ENCODE results near the gene RANBP3. TPM values are rescaled to one million over a fixed set of nuclear protein-coding genes. Genes with fewer than 3 reads are reported as not detected.

The RANBP3 gene
- total and polyA plus RNA-seq, 2 experiments from 2014 or later: 40.2 to 98.3 TPM

DNA sequence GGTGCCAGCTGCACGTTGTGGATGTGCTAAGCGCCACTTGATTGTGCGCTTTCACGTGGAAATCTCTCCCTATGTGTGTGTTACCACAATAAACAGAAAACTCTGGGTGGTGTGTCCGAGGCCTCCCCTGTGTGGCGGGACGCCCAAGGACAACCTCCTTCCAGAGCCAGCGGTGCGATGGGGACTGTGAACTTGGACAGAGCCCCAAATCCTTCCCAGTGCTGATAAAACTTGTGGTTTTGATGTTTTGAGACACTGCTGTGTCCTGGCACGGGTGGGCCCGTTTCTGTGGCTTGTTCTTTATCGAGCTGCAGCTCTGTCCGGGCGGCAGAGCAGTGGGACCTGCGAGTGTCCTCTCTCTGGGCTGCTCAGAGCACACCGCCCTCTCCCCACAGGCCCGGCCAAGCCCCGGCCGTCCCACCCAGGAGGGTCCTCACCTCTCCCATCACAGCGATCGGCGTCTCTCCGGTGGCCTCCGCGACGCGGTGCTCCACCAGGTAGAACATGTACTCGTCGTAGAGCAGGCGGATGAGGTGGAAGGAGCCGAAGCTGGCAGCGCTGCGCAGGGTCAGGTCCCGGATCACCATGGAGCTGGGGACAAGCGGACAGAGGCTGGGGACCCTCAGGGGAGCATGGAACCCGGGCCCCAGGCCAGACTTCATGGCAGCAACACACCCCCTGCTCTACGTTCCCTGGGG, 18.8 kb upstream of the RANBP3 start:
- Histone ChIP-seq H3K4me2 (no peak overlapping the region), H3K27me3 (ENCODE audit: insufficient read depth) (no peaks in the 10 kb centered on the region), H3F3A (replicated peaks; ENCODE audit: low read depth) (0 out of 2 replicates have a peak, but pooled peaks cover 2% of the 10 kb centered on the region), H3K9me2 (ENCODE audit: insufficient read depth) (no peaks in the 10 kb centered on the region), H3K79me2 (replicated peaks; ENCODE audit: insufficient read depth) (no peaks in the 10 kb centered on the region), H3K4me3 (no peak overlapping the region), H3K4me1 (ENCODE audit: insufficient read depth) (no peaks in the 10 kb centered on the region), H2AFZ (no peak overlapping the region), H4K20me1 (replicated peaks; ENCODE audit: insufficient read depth) (no peaks in the 10 kb centered on the region), H3K36me3 (ENCODE audit: insufficient read depth) (no peaks in the 10 kb centered on the region), H3K27ac (ENCODE audit: low read depth) (no peak overlapping the region)
- ATAC-seq: no peak; the same call in 2 of the 3 replicates
- Mint-ChIP-seq H3K27ac (no peak overlapping the region), H3K4me3 (no peak overlapping the region), H3K36me3 (ENCODE audit: low read depth) (peaks cover 3% of the 10 kb centered on the region; the same call in 1 of the 3 replicates), H3K27me3 (ENCODE audit: insufficient read depth, low read depth, poor library complexity) (peaks cover 18% of the 10 kb centered on the region), H3K4me1 (no peaks in the 10 kb centered on the region; the same call in 2 of the 3 replicates), H3K9me3 (peaks cover 6% of the 10 kb centered on the region)
- DNase-seq (ENCODE audit: low spot score): no peak
- TF ChIP-seq, protein P1, sequence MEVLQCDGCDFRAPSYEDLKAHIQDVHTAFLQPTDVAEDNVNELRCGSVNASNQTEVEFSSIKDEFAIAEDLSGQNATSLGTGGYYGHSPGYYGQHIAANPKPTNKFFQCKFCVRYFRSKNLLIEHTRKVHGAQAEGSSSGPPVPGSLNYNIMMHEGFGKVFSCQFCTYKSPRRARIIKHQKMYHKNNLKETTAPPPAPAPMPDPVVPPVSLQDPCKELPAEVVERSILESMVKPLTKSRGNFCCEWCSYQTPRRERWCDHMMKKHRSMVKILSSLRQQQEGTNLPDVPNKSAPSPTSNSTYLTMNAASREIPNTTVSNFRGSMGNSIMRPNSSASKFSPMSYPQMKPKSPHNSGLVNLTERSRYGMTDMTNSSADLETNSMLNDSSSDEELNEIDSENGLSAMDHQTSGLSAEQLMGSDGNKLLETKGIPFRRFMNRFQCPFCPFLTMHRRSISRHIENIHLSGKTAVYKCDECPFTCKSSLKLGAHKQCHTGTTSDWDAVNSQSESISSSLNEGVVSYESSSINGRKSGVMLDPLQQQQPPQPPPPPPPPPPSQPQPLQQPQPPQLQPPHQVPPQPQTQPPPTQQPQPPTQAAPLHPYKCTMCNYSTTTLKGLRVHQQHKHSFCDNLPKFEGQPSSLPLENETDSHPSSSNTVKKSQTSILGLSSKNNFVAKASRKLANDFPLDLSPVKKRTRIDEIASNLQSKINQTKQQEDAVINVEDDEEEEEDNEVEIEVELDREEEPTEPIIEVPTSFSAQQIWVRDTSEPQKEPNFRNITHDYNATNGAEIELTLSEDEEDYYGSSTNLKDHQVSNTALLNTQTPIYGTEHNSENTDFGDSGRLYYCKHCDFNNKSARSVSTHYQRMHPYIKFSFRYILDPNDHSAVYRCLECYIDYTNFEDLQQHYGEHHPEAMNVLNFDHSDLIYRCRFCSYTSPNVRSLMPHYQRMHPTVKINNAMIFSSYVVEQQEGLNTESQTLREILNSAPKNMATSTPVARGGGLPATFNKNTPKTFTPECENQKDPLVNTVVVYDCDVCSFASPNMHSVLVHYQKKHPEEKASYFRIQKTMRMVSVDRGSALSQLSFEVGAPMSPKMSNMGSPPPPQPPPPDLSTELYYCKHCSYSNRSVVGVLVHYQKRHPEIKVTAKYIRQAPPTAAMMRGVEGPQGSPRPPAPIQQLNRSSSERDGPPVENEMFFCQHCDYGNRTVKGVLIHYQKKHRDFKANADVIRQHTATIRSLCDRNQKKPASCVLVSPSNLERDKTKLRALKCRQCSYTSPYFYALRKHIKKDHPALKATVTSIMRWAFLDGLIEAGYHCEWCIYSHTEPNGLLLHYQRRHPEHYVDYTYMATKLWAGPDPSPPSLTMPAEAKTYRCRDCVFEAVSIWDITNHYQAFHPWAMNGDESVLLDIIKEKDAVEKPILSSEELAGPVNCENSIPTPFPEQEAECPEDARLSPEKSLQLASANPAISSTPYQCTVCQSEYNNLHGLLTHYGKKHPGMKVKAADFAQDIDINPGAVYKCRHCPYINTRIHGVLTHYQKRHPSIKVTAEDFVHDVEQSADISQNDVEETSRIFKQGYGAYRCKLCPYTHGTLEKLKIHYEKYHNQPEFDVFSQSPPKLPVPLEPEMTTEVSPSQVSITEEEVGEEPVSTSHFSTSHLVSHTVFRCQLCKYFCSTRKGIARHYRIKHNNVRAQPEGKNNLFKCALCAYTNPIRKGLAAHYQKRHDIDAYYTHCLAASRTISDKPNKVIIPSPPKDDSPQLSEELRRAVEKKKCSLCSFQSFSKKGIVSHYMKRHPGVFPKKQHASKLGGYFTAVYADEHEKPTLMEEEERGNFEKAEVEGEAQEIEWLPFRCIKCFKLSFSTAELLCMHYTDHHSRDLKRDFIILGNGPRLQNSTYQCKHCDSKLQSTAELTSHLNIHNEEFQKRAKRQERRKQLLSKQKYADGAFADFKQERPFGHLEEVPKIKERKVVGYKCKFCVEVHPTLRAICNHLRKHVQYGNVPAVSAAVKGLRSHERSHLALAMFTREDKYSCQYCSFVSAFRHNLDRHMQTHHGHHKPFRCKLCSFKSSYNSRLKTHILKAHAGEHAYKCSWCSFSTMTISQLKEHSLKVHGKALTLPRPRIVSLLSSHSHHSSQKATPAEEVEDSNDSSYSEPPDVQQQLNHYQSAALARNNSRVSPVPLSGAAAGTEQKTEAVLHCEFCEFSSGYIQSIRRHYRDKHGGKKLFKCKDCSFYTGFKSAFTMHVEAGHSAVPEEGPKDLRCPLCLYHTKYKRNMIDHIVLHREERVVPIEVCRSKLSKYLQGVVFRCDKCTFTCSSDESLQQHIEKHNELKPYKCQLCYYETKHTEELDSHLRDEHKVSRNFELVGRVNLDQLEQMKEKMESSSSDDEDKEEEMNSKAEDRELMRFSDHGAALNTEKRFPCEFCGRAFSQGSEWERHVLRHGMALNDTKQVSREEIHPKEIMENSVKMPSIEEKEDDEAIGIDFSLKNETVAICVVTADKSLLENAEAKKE (CRISPR knock-in tag; IDR thresholded peaks at IDR 0.05): no peak
- no peak for TF ChIP-seq EZH2phosphoT487 (IDR thresholded peaks at IDR 0.05; ENCODE audit: unreplicated experiment)
- no peak for TF ChIP-seq STAT1 (IDR thresholded peaks at IDR 0.05; ENCODE audit: unreplicated experiment)
- TF ChIP-seq NANOG (IDR thresholded peaks at IDR 0.05; ENCODE audit: borderline replicate concordance): no peak
- TF ChIP-seq ZNF331 (CRISPR knock-in tag; IDR thresholded peaks at IDR 0.05; ENCODE audit: low read depth): no peak
- TF ChIP-seq, protein P2, sequence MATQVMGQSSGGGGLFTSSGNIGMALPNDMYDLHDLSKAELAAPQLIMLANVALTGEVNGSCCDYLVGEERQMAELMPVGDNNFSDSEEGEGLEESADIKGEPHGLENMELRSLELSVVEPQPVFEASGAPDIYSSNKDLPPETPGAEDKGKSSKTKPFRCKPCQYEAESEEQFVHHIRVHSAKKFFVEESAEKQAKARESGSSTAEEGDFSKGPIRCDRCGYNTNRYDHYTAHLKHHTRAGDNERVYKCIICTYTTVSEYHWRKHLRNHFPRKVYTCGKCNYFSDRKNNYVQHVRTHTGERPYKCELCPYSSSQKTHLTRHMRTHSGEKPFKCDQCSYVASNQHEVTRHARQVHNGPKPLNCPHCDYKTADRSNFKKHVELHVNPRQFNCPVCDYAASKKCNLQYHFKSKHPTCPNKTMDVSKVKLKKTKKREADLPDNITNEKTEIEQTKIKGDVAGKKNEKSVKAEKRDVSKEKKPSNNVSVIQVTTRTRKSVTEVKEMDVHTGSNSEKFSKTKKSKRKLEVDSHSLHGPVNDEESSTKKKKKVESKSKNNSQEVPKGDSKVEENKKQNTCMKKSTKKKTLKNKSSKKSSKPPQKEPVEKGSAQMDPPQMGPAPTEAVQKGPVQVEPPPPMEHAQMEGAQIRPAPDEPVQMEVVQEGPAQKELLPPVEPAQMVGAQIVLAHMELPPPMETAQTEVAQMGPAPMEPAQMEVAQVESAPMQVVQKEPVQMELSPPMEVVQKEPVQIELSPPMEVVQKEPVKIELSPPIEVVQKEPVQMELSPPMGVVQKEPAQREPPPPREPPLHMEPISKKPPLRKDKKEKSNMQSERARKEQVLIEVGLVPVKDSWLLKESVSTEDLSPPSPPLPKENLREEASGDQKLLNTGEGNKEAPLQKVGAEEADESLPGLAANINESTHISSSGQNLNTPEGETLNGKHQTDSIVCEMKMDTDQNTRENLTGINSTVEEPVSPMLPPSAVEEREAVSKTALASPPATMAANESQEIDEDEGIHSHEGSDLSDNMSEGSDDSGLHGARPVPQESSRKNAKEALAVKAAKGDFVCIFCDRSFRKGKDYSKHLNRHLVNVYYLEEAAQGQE (IDR thresholded peaks at IDR 0.05; ENCODE audit: unreplicated experiment): no peak
- TF ChIP-seq EZH2 (IDR thresholded peaks at IDR 0.05; ENCODE audit: low read depth, unreplicated experiment): no peak
- no peak for TF ChIP-seq JUNB (IDR thresholded peaks at IDR 0.05; ENCODE audit: unreplicated experiment)
- no peak for TF ChIP-seq ZNF114 (CRISPR knock-in tag; IDR thresholded peaks at IDR 0.05)
- TF ChIP-seq, protein P3, sequence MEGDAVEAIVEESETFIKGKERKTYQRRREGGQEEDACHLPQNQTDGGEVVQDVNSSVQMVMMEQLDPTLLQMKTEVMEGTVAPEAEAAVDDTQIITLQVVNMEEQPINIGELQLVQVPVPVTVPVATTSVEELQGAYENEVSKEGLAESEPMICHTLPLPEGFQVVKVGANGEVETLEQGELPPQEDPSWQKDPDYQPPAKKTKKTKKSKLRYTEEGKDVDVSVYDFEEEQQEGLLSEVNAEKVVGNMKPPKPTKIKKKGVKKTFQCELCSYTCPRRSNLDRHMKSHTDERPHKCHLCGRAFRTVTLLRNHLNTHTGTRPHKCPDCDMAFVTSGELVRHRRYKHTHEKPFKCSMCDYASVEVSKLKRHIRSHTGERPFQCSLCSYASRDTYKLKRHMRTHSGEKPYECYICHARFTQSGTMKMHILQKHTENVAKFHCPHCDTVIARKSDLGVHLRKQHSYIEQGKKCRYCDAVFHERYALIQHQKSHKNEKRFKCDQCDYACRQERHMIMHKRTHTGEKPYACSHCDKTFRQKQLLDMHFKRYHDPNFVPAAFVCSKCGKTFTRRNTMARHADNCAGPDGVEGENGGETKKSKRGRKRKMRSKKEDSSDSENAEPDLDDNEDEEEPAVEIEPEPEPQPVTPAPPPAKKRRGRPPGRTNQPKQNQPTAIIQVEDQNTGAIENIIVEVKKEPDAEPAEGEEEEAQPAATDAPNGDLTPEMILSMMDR (conservative IDR thresholded peaks at IDR 0.05; ENCODE audit: low read depth in 2 of 2): no peak
- TF ChIP-seq POLR2AphosphoS5 (IDR thresholded peaks at IDR 0.05; ENCODE audit: low read depth): no peak
